ENCODE data around the gene UBAC1. TPM values are rescaled to one million over a fixed set of nuclear protein-coding genes. Genes with fewer than 3 reads are reported as not detected.

UBAC1 gene
- total RNA-seq, 1 experiment from 2014 or later = 55.4 TPM

DNA sequence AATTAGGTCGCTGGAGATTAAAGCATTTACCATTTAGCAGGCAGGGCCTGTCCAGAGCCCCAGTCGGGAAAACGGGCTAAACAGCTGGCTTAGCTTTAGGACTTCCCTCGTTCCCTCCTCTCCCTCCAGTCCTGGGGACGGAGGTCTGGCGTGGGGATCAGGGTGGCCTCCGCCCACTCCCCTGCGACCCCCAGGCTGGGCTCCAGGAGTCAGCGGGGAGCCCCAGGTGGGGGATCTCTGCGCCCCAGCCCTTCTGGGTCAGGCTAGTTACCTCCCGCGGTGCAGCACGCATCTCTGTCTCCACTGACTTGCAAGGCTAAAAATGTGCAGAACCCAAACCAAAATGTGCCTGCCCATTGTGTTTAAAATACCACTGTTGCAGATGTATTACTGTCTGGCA is 37.7 kb downstream of the UBAC1 start:
- Histone ChIP-seq H3K9me3 (peaks cover 16% of the 10 kb centered on the region), H3K27me3 (replicated peaks; ENCODE audit: control insufficient read depth, insufficient read depth, low read length) (no peaks in the 10 kb centered on the region), H3K4me3 (ENCODE audit: low read depth, low read length) (no peak overlapping the region), H3K36me3 (ENCODE audit: control insufficient read depth, insufficient read depth, low read length) (no peaks in the 10 kb centered on the region; the same call in 1 of the 2 replicates), H3K4me1 (no peaks in the 10 kb centered on the region)
- H3K4me1 Mint-ChIP-seq (ENCODE audit: low read depth, unreplicated experiment) = no peaks in the 10 kb centered on the region
- POLR2A ChIA-PET = no interaction called here
- TF ChIP-seq, protein P1, sequence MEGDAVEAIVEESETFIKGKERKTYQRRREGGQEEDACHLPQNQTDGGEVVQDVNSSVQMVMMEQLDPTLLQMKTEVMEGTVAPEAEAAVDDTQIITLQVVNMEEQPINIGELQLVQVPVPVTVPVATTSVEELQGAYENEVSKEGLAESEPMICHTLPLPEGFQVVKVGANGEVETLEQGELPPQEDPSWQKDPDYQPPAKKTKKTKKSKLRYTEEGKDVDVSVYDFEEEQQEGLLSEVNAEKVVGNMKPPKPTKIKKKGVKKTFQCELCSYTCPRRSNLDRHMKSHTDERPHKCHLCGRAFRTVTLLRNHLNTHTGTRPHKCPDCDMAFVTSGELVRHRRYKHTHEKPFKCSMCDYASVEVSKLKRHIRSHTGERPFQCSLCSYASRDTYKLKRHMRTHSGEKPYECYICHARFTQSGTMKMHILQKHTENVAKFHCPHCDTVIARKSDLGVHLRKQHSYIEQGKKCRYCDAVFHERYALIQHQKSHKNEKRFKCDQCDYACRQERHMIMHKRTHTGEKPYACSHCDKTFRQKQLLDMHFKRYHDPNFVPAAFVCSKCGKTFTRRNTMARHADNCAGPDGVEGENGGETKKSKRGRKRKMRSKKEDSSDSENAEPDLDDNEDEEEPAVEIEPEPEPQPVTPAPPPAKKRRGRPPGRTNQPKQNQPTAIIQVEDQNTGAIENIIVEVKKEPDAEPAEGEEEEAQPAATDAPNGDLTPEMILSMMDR (IDR thresholded peaks at IDR 0.05; ENCODE audit: insufficient read depth in 1 of 2, low read depth in 1 of 2, low read length in 1 of 2, severe bottlenecking in 1 of 2, unreplicated experiment in 1 of 2) = no peak
- peaks cover 10% of the 10 kb centered on the region for H3K9me3 Mint-ChIP-seq (ENCODE audit: unreplicated experiment)
- no peak for DNase-seq
- H3K27ac Mint-ChIP-seq (ENCODE audit: unreplicated experiment) = no peak overlapping the region
- no TSS peak for BruUV-seq (replicated peaks)
- H3K4me3 Mint-ChIP-seq (ENCODE audit: unreplicated experiment) = no peak overlapping the region
- intact Hi-C loops (cut with micrococcal nuclease; ENCODE audit: unreplicated experiment) = no loop called here
- peaks cover 37% of the 10 kb centered on the region for H3K36me3 Mint-ChIP-seq (ENCODE audit: insufficient read depth, unreplicated experiment)
- H3K27me3 Mint-ChIP-seq (ENCODE audit: insufficient read depth, unreplicated experiment) = no peaks in the 10 kb centered on the region
- CTCF ChIA-PET = no interaction called here

DNA sequence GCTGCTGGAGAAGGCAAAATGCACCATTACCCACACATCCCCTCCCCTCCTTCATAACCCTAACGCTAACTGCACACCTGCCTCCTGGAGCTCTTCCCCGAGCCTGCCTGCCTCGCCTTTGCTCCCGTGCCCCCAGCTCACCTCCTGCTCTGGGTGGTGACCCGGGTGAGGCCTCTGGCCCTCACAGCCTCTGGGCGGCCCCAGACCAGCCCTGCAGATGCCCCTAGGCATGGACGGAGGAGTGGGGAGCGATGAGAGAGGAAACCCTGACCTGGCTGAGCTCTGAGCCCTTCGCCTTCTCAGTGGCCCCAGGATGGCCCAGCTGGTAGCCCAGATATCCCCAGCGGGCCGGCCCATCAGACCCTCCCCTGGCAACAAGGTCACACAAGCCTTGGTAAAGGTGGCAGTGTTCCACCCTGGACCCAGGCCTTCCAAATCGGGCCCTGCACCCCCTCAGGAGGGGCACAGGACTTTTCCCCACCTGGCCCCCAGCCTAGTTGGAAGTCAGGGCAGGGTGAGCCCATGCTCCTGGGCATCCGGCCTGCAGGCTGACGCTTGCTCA is 39.3 kb downstream of the UBAC1 start:
- BruUV-seq (replicated peaks) = no TSS peak
- DNase-seq = no peak
- H3K9me3 Mint-ChIP-seq (ENCODE audit: unreplicated experiment) = peaks cover 17% of the 10 kb centered on the region
- Histone ChIP-seq H3K27me3 (replicated peaks; ENCODE audit: control insufficient read depth, insufficient read depth, low read length) (no peaks in the 10 kb centered on the region), H3K9me3 (peaks cover 32% of the 10 kb centered on the region), H3K4me1 (no peaks in the 10 kb centered on the region), H3K4me3 (ENCODE audit: low read depth, low read length) (no peak overlapping the region), H3K36me3 (ENCODE audit: control insufficient read depth, insufficient read depth, low read length) (no peaks in the 10 kb centered on the region; the same call in 1 of the 2 replicates)
- no peaks in the 10 kb centered on the region for H3K4me1 Mint-ChIP-seq (ENCODE audit: low read depth, unreplicated experiment)
- H3K27me3 Mint-ChIP-seq (ENCODE audit: insufficient read depth, unreplicated experiment) = no peaks in the 10 kb centered on the region
- TF ChIP-seq, protein P1 (IDR thresholded peaks at IDR 0.05; ENCODE audit: insufficient read depth in 1 of 2, low read depth in 1 of 2, low read length in 1 of 2, severe bottlenecking in 1 of 2, unreplicated experiment in 1 of 2) = no peak
- ChIA-PET CTCF (no interaction called here), POLR2A (no interaction called here)
- intact Hi-C loops (cut with micrococcal nuclease; ENCODE audit: unreplicated experiment) = no loop called here
- H3K4me3 Mint-ChIP-seq (ENCODE audit: unreplicated experiment) = no peak overlapping the region
- no peak overlapping the region for H3K27ac Mint-ChIP-seq (ENCODE audit: unreplicated experiment)
- peaks cover 54% of the 10 kb centered on the region for H3K36me3 Mint-ChIP-seq (ENCODE audit: insufficient read depth, unreplicated experiment)

DNA sequence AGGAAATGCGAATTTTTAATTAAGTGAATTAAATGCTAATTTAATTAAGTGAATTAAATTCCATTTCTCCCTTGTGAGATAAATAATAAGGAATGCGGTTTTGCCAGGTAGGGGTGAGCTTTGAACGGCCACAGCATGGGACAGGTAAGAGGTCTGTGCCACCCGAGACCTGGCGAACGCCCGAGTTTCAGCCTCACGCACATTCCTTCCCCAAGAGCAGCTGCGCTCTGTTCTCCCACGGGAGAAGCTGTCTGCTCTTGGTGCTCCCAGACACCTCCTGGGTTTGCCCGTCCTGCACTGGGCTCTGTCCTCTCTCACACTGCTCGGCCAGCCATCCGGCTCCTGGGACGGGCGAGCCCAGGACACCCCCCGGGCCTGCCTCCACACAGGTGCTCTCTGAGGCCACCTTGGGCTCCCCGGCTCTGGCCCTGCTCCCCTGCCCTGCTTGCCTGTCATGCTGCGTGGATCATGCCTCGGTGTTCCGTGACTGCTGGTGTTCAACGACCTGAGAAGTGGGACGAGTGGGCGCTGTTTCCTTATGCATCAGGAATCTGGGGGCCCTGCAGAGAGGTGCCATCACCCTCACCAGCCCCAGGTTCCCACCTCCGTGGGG is 40.1 kb downstream of the UBAC1 start:
- H3K4me1 Mint-ChIP-seq (ENCODE audit: low read depth, unreplicated experiment) = no peaks in the 10 kb centered on the region
- Histone ChIP-seq H3K4me1 (no peaks in the 10 kb centered on the region), H3K36me3 (ENCODE audit: control insufficient read depth, insufficient read depth, low read length) (peaks cover under 1% of the 10 kb centered on the region; the same call in 1 of the 2 replicates), H3K9me3 (peaks cover 39% of the 10 kb centered on the region), H3K27me3 (replicated peaks; ENCODE audit: control insufficient read depth, insufficient read depth, low read length) (no peaks in the 10 kb centered on the region), H3K4me3 (ENCODE audit: low read depth, low read length) (no peak overlapping the region)
- no peak overlapping the region for H3K27ac Mint-ChIP-seq (ENCODE audit: unreplicated experiment)
- ChIA-PET CTCF (no interaction called here), POLR2A (no interaction called here)
- intact Hi-C loops (cut with micrococcal nuclease; ENCODE audit: unreplicated experiment) = no loop called here
- no peaks in the 10 kb centered on the region for H3K27me3 Mint-ChIP-seq (ENCODE audit: insufficient read depth, unreplicated experiment)
- TF ChIP-seq, protein P1 (IDR thresholded peaks at IDR 0.05; ENCODE audit: insufficient read depth in 1 of 2, low read depth in 1 of 2, low read length in 1 of 2, severe bottlenecking in 1 of 2, unreplicated experiment in 1 of 2) = no peak
- peaks cover 23% of the 10 kb centered on the region for H3K9me3 Mint-ChIP-seq (ENCODE audit: unreplicated experiment)
- BruUV-seq (replicated peaks) = no TSS peak
- DNase-seq = no peak
- H3K36me3 Mint-ChIP-seq (ENCODE audit: insufficient read depth, unreplicated experiment) = peaks cover 55% of the 10 kb centered on the region
- no peak overlapping the region for H3K4me3 Mint-ChIP-seq (ENCODE audit: unreplicated experiment)

Data from Caco-2 (cell line).